ENCODE measurements around the gene EFHB. TPM values are rescaled to one million over a fixed set of nuclear protein-coding genes. Genes with fewer than 3 reads are reported as not detected.
"Not testable (repeated sequence)": the region's sequence is repeated elsewhere in the genome, so short reads cannot be mapped to it uniquely, and the experiment has no call there.

EFHB gene
- total RNA-seq, 2 donors from 2014 or later: 1.3 to 2.7 TPM

- DNase-seq: no peak
- Histone ChIP-seq H3K27ac (ENCODE audit: low read depth, low read length) (no peak overlapping the region), H3K9me3 (ENCODE audit: control insufficient read depth, low read length) (no peaks in the 10 kb centered on the region), H3K4me3 (ENCODE audit: low read length) (no peak overlapping the region), H3K27me3 (ENCODE audit: control insufficient read depth, insufficient read depth, low read length, poor library complexity, severe bottlenecking) (no peaks in the 10 kb centered on the region), H3K9ac (ENCODE audit: extremely low read depth, low read length, poor library complexity, severe bottlenecking) (no peak overlapping the region), H3K36me3 (ENCODE audit: control insufficient read depth, insufficient read depth, low read length) (no peaks in the 10 kb centered on the region), H3K4me1 (ENCODE audit: control insufficient read depth, insufficient read depth, low read length) (no peaks in the 10 kb centered on the region)
- Mint-ChIP-seq H3K4me1 (no peaks in the 10 kb centered on the region), H3K9me3 (no peaks in the 10 kb centered on the region), H3K27ac (no peak overlapping the region), H3K36me3 (ENCODE audit: low read depth) (no peaks in the 10 kb centered on the region), H3K4me3 (no peak overlapping the region), H3K27me3 (ENCODE audit: insufficient read depth) (no peaks in the 10 kb centered on the region)
- 60 to 95% methylated on average over 1 to 5 of the region's 5 CpGs for WGBS, 2 experiments (ENCODE audit: insufficient coverage in 1 of 2, insufficient read length in 1 of 2)
- no peak for TF ChIP-seq CTCF (conservative IDR thresholded peaks at IDR 0.05)
Observed at GRCh38 chr3:19901337-19901736, 32.7 kb downstream of the EFHB start.

- not testable (repeated sequence) for H3K27ac Mint-ChIP-seq; H3K9me3 Mint-ChIP-seq; H3K4me1 ChIP-seq (ENCODE audit: control insufficient read depth, insufficient read depth, low read length); H3K36me3 Mint-ChIP-seq (ENCODE audit: low read depth); H3K4me1 Mint-ChIP-seq; H3K27me3 ChIP-seq (ENCODE audit: control insufficient read depth, insufficient read depth, low read length, poor library complexity, severe bottlenecking); DNase-seq; H3K27ac ChIP-seq (ENCODE audit: low read depth, low read length); H3K36me3 ChIP-seq (ENCODE audit: control insufficient read depth, insufficient read depth, low read length); H3K9ac ChIP-seq (ENCODE audit: extremely low read depth, low read length, poor library complexity, severe bottlenecking); H3K9me3 ChIP-seq (ENCODE audit: control insufficient read depth, low read length); H3K4me3 ChIP-seq (ENCODE audit: low read length); H3K4me3 Mint-ChIP-seq; H3K27me3 Mint-ChIP-seq (ENCODE audit: insufficient read depth)
- WGBS, 2 experiments (ENCODE audit: insufficient coverage in 1 of 2, insufficient read length in 1 of 2): 85 to 89% methylated on average over 5 to 7 of the region's 7 CpGs
Observed at GRCh38 chr3:19899833-19900232, 34.2 kb downstream of the EFHB start.

- no peaks in the 10 kb centered on the region for H3K4me1 Mint-ChIP-seq
- H3K36me3 ChIP-seq (ENCODE audit: control insufficient read depth, insufficient read depth, low read length): no peaks in the 10 kb centered on the region
- no peaks in the 10 kb centered on the region for H3K9me3 Mint-ChIP-seq
- 88 to 92% methylated on average over 1 to 2 of the region's 2 CpGs for WGBS, 2 experiments (ENCODE audit: insufficient coverage in 1 of 2, insufficient read length in 1 of 2)
- TF ChIP-seq CTCF (conservative IDR thresholded peaks at IDR 0.05): no peak
- no peak overlapping the region for H3K27ac ChIP-seq (ENCODE audit: low read depth, low read length)
- H3K36me3 Mint-ChIP-seq (ENCODE audit: low read depth): no peaks in the 10 kb centered on the region
- H3K4me1 ChIP-seq (ENCODE audit: control insufficient read depth, insufficient read depth, low read length): no peaks in the 10 kb centered on the region
- no peak overlapping the region for H3K4me3 Mint-ChIP-seq
- H3K4me3 ChIP-seq (ENCODE audit: low read length): no peak overlapping the region
- no peaks in the 10 kb centered on the region for H3K27me3 ChIP-seq (ENCODE audit: control insufficient read depth, insufficient read depth, low read length, poor library complexity, severe bottlenecking)
- H3K27ac Mint-ChIP-seq: no peak overlapping the region
- no peaks in the 10 kb centered on the region for H3K9me3 ChIP-seq (ENCODE audit: control insufficient read depth, low read length)
- no peak overlapping the region for H3K9ac ChIP-seq (ENCODE audit: extremely low read depth, low read length, poor library complexity, severe bottlenecking)
- no peaks in the 10 kb centered on the region for H3K27me3 Mint-ChIP-seq (ENCODE audit: insufficient read depth)
- DNase-seq: no peak
Observed at GRCh38 chr3:19899264-19899663, 34.8 kb downstream of the EFHB start.

GRCh38 chr3:19898721-19899120 is 35.3 kb downstream of the EFHB start:
- no peak overlapping the region for H3K27ac Mint-ChIP-seq
- Histone ChIP-seq H3K9ac (ENCODE audit: extremely low read depth, low read length, poor library complexity, severe bottlenecking) (no peak overlapping the region), H3K4me3 (ENCODE audit: low read length) (no peak overlapping the region), H3K36me3 (ENCODE audit: control insufficient read depth, insufficient read depth, low read length) (no peaks in the 10 kb centered on the region), H3K27ac (ENCODE audit: low read depth, low read length) (no peak overlapping the region), H3K9me3 (ENCODE audit: control insufficient read depth, low read length) (no peaks in the 10 kb centered on the region), H3K4me1 (ENCODE audit: control insufficient read depth, insufficient read depth, low read length) (no peaks in the 10 kb centered on the region), H3K27me3 (ENCODE audit: control insufficient read depth, insufficient read depth, low read length, poor library complexity, severe bottlenecking) (no peaks in the 10 kb centered on the region)
- no peak for DNase-seq
- H3K36me3 Mint-ChIP-seq (ENCODE audit: low read depth): no peaks in the 10 kb centered on the region
- 81% methylated on average over 2 of the region's 2 CpGs; no CpG with 5 or more reads in 1 of the 2 experiments for WGBS, 2 experiments (ENCODE audit: insufficient coverage in 1 of 2, insufficient read length in 1 of 2)
- no peak for TF ChIP-seq CTCF (conservative IDR thresholded peaks at IDR 0.05)
- H3K9me3 Mint-ChIP-seq: no peaks in the 10 kb centered on the region
- no peak overlapping the region for H3K4me3 Mint-ChIP-seq
- H3K27me3 Mint-ChIP-seq (ENCODE audit: insufficient read depth): no peaks in the 10 kb centered on the region
- no peaks in the 10 kb centered on the region for H3K4me1 Mint-ChIP-seq

All from endodermal cell (in vitro differentiated cells).